Measurements from ENCODE around the gene CUEDC1.
"Not testable (repeated sequence)": the region's sequence is repeated elsewhere in the genome, so short reads cannot be mapped to it uniquely, and the experiment has no call there.

The CUEDC1 gene

DNA sequence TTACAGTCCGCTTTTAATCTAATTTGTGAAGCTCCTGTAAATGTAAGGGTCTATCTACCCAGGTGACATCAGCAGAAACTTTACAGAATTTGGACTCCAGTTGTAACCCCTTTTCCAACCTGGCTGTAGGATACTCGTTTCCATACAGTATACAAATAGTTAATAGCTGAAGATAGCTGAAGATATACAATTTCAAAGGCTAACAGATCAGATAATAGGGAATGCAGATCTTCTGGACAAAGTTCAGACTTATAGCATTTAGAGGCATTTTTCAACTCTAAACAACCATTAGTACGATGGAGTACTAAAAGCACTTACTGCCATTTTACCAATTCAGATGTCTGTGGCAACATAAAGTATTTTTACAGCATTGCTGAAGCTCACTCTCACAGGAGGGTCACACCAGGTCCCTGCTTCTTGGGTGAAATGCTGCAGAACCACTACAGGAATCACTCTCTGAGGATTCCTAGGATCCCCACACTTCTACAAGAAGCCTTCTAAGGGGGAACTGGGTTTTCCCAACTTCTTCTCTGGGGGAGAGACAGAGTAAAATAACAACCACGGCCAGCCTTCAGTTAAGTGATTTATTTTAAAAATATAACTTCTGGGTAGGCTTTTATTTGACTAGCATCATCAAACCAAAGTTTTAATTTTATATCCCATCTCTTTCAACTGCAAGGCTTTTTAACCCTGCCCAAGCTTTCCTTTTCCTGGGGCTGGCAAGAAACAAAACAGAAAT lies 29.9 kb upstream of the CUEDC1 start:
- no peak for DNase-seq (ENCODE audit: low spot score)

DNA sequence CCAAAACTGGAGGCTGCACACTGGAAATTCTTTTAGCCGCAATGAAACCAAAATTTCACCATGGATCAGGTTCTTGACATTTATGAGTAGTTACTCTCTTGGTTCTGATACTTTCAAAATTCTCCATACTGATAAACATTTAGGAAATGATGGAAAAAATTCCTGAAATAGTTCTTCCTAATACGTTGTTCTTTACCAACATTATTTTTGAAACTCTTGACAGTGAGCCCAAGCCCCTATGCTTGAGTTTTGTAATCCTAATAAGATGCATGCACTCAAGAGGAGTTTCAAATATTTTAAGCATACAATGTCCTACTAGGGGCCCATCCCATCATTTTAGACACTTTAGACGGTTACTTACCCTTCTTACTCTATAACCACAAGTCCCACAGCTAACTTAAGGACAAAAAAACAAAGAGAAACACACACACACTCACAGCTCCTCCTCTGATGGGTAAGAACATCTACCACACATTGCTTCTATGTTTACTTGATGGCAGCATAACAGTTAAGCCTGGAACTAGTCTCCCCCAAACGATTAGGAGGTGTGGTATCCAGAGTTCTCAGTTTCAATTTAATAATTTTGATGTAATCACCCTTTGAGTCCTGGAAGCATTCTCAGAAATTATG lies 29.2 kb upstream of the CUEDC1 start:
- DNase-seq (ENCODE audit: low spot score): no peak

GRCh38 chr17:57983446-57983845 lies 28.2 kb upstream of the CUEDC1 start:
- no peak for DNase-seq (ENCODE audit: low spot score)

DNA sequence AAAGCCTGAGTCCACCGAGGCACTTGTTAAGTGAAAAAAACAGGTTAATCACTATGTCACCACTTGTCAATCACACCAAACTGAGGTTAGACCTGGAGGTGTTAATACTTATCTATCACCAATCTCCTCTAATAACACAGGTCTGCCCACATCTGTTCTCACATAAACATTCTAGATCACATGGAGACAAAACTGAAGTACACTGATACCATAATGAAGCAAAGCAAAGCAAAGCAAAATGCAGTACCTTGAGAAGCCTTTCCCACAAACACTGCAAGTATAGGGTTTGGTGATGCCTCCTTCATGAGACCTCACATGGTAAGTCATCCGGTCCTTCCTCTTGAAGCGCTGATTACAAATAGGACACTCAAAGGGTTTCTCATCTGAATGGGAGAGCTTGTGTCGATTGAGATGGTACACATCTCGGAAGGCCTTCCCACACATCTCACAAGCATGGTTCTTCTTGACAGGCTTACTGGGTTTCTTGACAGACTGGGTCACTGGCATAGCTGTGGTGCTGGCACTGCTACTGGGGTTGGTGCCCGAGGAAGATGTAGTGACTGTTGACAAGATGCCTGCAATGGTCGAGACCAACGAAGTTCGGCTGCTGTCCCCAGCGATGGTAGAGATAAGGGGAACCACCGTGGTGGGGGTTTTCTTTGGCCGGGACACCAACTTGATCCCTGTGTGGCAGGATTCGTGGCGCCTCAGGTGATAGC lies 27.4 kb upstream of the CUEDC1 start:
- DNase-seq (ENCODE audit: low spot score): no peak

DNA sequence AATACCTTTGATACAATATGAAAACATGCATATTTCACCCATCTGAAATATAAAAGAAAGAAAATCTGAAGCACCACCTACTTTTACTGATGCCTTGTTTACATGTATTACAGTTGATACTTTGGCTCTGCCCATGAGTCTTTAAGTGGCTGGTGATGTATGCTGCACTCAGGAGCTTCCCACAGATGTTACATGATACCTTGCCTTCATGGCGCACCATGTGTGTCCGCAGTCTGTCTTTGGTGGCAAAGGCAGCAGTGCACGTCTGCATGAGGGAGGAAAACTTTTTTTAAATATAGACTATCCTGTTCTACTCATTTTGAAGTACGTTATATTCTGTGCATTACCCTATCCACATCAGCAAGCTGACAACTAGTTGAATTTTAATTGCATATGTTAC lies 25.3 kb upstream of the CUEDC1 start:
- DNase-seq (ENCODE audit: low spot score): no peak

DNA sequence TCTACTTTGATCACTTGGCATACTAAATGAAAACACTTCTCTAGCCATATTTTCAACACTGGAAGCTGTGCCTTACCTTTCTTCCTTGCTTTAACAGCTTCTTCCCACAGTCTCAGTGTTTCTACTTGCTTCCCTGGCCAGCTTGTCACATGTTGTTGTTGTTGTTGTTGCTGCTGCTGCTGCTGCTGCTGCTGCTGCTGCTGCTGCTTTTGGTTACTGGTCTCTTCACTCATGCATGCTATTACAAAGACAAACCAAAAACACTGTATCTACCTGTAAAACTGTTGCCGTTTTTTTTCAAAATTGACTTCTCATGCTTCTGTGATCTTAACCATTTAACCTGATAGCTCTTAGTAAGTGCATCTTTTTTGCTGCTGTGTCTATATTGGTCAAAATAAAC lies 23.9 kb upstream of the CUEDC1 start:
- DNase-seq (ENCODE audit: low spot score): no peak

- no peak for DNase-seq (ENCODE audit: low spot score)
Observed at GRCh38 chr17:57976594-57976993, 21.4 kb upstream of the CUEDC1 start.

- no peak for DNase-seq (ENCODE audit: low spot score)
Observed at GRCh38 chr17:57975044-57975443, 19.8 kb upstream of the CUEDC1 start.

DNA sequence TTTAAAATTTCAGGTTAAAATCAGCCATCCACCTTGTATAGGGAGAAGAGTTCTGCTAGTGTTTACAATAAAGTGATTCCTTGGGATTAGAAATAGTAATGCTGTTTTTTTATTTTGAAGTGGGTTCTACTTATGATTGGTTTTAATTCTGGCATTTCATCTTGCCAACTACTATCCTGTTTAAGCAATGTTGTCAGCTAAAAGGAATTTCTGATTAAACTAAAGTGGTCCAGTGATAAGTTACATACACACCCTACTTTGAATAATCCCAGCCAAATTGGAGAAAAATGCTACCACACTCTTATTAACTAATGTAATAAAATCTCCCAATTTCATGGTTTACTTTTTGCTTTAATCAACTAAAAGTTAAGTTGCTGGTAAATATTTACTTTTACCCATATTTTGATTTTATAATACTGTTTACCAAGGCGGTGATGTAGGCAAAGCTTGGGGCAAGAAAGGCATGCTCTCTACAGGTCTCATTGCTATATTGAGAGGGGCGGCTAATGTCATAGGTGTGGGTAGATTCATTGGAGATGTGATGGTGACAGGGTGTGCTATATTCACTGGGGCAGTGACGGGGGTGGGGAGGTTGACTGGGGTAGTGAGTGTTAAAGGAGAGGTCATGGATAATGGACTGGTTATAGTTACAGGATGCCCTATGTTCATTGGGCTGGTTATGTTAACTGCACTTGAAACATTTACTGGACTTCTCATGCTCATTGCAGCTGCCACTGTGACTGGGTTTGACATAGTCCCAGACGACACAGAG lies 19.0 kb upstream of the CUEDC1 start:
- DNase-seq (ENCODE audit: low spot score): not testable (repeated sequence)

DNA sequence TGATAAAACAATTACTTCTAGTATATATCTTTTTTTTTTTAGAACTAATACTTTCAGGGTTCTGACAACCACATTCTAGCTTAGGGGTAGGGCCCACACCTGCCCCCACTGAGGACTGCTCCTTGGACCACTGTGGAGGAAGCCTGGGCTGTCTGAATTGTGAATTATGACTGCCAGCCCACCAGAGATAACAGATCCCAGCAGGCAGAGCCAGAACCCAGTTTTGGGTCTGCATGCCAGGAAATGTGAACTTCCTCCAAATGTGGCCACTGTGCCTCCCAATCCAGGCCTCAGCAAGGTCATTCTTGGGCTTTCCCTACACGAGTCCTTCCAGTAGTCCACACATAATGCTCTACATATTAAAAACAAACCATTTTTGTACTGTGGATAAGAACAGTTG lies 16.9 kb upstream of the CUEDC1 start:
- DNase-seq (ENCODE audit: low spot score): no peak

GRCh38 chr17:57971572-57971971 lies 16.4 kb upstream of the CUEDC1 start:
- DNase-seq (ENCODE audit: low spot score): no peak

GRCh38 chr17:57970710-57971109 lies 15.5 kb upstream of the CUEDC1 start:
- DNase-seq (ENCODE audit: low spot score): no peak

- no peak for DNase-seq (ENCODE audit: low spot score)
Observed at GRCh38 chr17:57968456-57968855, 13.2 kb upstream of the CUEDC1 start.

DNA sequence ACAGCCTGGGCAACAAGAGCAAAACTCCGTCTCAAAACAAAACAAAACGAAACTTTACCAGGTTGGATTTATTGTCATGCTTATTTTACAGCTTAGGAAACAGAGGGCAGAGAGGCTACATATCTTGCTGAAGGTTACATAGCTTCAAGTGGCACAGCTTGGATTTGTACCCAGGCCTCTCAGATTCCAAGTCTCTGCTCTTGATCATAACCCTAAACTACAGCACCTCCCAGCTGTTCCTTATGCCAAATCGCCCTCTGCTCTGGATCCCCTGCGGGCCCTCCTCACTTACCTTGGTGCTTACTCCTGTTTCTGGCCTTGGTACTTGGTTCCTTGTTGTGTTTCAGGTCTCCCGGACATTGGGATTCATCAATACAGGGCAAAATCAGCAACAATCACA lies 11.7 kb upstream of the CUEDC1 start:
- no peak for DNase-seq (ENCODE audit: low spot score)

DNA sequence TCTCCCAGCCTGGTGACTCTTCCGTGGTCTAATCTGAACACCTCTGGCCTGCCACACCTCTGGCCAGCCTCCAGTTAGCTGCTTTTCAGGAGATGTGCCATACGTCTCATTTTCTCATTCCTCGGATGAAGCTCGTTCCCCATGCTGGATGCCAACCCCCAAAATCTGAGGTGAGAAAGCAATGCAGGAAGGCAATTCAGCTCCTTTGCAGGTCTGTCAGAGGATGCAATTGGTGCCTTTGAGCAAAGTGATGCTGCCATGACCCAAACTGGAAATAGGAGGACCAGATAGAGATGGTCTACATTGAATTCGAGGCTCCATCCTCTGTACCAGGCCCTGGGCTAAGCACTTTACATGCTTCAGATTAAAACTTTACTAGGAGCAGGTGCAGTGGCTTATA lies 11.0 kb upstream of the CUEDC1 start:
- DNase-seq (ENCODE audit: low spot score): no peak

DNA sequence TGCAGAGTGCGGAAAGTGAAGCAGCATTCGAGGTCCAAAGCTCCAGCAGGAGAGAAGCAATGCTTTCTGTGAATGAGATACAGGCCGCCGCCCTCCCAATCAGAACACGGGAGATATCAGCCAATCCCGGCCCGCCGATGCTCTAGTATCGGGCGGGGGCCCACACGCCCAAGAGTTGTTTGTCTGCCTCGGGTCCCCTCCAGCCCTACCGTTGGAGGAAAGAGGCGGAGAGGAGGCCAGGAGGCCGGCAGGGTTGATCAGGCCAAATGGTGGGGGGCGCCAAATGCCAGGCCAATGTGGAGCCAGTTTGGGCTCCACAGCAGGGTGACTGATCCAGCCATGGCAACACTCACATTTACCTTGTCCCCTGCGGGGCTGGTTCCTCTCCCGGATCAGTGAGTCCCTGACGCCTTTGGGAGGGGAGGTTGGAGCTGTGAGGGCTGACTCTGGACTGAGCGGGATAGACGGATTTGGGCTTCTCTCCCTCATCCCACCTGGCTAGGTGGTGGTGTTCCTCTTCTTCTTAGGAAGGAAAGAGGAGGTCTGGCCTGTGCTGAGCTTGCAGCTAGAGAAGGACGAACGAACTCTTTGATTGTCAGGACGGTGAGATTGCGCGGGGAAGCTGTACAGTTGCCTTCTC lies 10.4 kb upstream of the CUEDC1 start:
- no peak for DNase-seq (ENCODE audit: low spot score)

- DNase-seq (ENCODE audit: low spot score): no peak
Observed at GRCh38 chr17:57963149-57963511, 7.9 kb upstream of the CUEDC1 start.

DNA sequence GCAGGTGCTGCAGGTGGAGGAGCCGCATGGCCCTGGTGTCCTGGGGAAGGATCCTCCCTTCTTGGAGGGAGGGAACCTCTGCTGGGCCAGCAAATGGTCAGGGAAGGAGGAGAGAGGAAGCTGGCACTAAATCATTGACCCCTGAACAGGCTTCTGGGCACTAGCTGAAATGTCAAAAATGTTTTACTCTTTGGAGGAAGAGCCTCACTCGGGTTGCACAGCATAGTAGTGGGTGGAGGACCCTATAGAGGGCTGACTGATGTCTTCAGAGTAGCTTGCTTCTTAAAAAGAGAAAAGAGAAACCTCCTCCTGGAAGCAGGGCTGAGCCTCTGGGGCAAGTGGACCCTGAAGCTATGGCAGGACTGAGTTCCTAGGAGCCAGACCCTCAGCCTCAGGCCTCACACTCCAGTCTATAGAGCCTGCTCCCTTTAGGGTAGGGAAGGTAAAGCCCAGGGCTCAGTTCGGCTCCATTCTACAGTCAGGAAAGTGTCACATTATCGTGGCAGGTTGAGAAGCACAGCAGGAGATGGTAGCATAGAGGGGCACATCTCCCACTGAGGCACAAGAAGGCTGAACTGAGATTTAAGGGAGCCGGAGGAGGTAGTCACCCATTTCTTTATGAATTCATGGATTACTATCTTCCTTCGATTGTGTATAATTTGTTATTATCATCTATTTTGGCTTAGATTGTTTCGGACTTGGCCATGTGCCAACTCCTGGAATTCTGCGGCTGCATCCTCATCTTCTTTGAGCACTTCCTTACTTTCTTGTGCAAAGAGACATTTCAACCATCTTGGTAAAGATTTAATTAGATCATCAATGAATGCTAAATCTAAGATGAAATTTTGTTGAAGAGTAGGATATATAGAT lies 7.3 kb upstream of the CUEDC1 start:
- no peak for DNase-seq (ENCODE audit: low spot score)

- no peak for DNase-seq (ENCODE audit: low spot score)
Observed at GRCh38 chr17:57959929-57960328, 4.7 kb upstream of the CUEDC1 start.

- not testable (repeated sequence) for DNase-seq (ENCODE audit: low spot score)
Observed at GRCh38 chr17:57958391-57958790, 3.2 kb upstream of the CUEDC1 start.

DNA sequence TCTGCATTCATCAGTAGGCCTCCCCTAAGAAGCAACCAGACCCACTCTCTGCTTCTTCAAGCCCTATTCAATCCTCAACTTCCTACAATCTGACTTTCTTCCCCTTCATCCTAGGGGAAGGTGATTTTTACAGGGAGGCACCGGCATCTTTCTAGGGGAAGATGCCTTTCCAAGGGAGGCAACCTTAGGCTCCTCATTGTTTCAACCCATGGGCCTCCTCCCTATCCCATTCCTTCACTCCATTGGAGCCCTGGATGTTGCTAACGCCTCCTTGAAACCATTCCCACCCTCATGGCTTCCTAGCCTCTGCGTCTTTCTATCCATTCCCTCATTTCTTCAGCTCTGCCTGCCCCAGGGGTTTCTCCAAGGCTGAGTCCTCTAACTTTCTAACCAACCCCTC lies 2.7 kb upstream of the CUEDC1 start:
- no peak for DNase-seq (ENCODE audit: low spot score)

Measured in HuH-7.5 (cell line).